Measurements from ENCODE around the gene ADH6.

DNA sequence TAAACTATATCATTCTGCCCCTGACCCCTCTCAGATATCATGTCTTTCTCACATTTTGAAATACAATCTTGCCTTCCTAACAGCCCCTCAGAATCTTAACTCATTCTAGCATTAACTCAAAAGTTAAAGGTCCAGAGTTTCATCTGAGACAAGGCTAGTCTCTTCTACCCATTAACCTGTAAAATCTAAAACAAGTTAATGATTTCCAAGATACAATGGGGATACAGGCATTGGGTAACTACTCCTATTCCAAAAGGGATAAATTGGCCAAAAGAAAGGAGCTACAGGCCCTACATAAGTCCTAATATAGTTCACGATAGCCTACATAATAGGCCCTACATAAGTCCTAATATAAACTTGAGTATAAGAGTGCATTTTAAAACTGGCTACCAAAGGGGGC lies 18.9 kb downstream of the ADH6 start:
- TF ChIP-seq, protein P1, sequence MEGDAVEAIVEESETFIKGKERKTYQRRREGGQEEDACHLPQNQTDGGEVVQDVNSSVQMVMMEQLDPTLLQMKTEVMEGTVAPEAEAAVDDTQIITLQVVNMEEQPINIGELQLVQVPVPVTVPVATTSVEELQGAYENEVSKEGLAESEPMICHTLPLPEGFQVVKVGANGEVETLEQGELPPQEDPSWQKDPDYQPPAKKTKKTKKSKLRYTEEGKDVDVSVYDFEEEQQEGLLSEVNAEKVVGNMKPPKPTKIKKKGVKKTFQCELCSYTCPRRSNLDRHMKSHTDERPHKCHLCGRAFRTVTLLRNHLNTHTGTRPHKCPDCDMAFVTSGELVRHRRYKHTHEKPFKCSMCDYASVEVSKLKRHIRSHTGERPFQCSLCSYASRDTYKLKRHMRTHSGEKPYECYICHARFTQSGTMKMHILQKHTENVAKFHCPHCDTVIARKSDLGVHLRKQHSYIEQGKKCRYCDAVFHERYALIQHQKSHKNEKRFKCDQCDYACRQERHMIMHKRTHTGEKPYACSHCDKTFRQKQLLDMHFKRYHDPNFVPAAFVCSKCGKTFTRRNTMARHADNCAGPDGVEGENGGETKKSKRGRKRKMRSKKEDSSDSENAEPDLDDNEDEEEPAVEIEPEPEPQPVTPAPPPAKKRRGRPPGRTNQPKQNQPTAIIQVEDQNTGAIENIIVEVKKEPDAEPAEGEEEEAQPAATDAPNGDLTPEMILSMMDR (IDR thresholded peaks at IDR 0.05; ENCODE audit: borderline replicate concordance, extremely low read depth, low read length, poor library complexity, severe bottlenecking): no peak
- TF ChIP-seq EZH2 (IDR thresholded peaks at IDR 0.05; ENCODE audit: borderline replicate concordance, low read depth, low read length, severe bottlenecking): no peak
